OCI-LY1 (cell line): ENCODE results near the gene SF3B3.

Experiments used
- CTCF ChIP-seq: fragments of 200-600 bp; sonication (generic), shearing (Covaris generic); IDR thresholded peaks from 2 replicates; pipeline ENCODE4 v1.5.1; 2017; ENCODE audit warnings: mild to moderate bottlenecking, antibody characterized with exemption, low read length, moderate library complexity, mixed read lengths
- EZH2 ChIP-seq: fragments of 200-600 bp; sonication (generic), shearing (Covaris generic); IDR thresholded peaks from 2 replicates; pipeline ENCODE4 v1.8.0; 2017; ENCODE audit warnings: borderline replicate concordance, mixed run types, mild to moderate bottlenecking, antibody characterized with exemption, low read length, moderate library complexity, mixed read lengths

GRCh38 chr16:70476272-70477020, 47.2 kb upstream of the SF3B3 start:
- no peak for TF ChIP-seq CTCF
- no peak for TF ChIP-seq EZH2
